22Rv1 (cell line): ENCODE results near the gene WWC1.

Experiments
- H3K27ac ChIP-seq: fragments of 450-650 bp; 2 replicates; pipeline ENCODE4 v1.5.1; 2017
- CTCF ChIP-seq: fragments of 450-650 bp; IDR thresholded peaks from 2 replicates; pipeline ENCODE4 v1.5.1; 2017; ENCODE audit warnings: mild to moderate bottlenecking
- ZFX ChIP-seq: fragments of 450-650 bp; IDR thresholded peaks from 2 replicates; pipeline ENCODE4 v1.6.1; 2017; ENCODE audit warnings: antibody characterized with exemption, borderline replicate concordance

The WWC1 gene

GRCh38 chr5:168464214-168464613, 172.8 kb downstream of the WWC1 start:
- TF ChIP-seq CTCF (no peak), ZFX (no peak)
- no peak overlapping the region for H3K27ac ChIP-seq

- TF ChIP-seq ZFX (no peak), CTCF (no peak)
- no peak overlapping the region for H3K27ac ChIP-seq
Observed at GRCh38 chr5:168464641-168465040, 173.2 kb downstream of the WWC1 start.

- no peak for TF ChIP-seq CTCF
- TF ChIP-seq ZFX = no peak
- no peak overlapping the region for H3K27ac ChIP-seq
Observed at GRCh38 chr5:168467755-168468330, 176.4 kb downstream of the WWC1 start.

- H3K27ac ChIP-seq = no peak overlapping the region
- TF ChIP-seq ZFX = no peak
- TF ChIP-seq CTCF = no peak
Observed at GRCh38 chr5:168468836-168469235, 177.4 kb downstream of the WWC1 start.

GRCh38 chr5:168469816-168470215, 178.4 kb downstream of the WWC1 start:
- TF ChIP-seq CTCF (no peak), ZFX (no peak)
- no peak overlapping the region for H3K27ac ChIP-seq

GRCh38 chr5:168471785-168472184, 180.3 kb downstream of the WWC1 start:
- no peak overlapping the region for H3K27ac ChIP-seq
- TF ChIP-seq CTCF (no peak), ZFX (no peak)

GRCh38 chr5:168472329-168472728, 180.9 kb downstream of the WWC1 start:
- H3K27ac ChIP-seq = no peak overlapping the region
- TF ChIP-seq ZFX = no peak
- TF ChIP-seq CTCF = no peak
